ENCODE measurements around the gene RAB10.
"Not testable (repeated sequence)": the region's sequence is repeated elsewhere in the genome, so short reads cannot be mapped to it uniquely, and the experiment has no call there.

Gene RAB10

DNA sequence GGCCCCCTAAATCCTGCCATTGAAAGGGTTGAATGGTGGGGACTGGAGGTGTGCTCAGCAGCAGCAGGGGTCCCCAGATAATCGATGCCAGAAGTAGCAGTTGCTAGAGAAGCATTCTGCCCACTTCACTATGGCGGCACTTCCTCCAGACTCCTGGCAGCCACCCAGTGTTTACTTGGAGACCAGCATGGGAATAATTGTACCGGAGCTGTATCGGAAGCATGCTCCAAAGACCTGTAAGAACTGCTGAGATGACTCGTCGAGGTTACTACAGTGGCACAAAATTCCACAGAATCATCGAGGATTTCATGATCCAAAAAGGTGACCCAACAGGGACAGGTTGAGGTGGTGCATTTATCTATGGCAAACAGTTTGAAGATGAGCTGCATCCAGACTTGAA is 128.0 kb downstream of the RAB10 start:
- DNase-seq (ENCODE audit: low spot score) = no peak

DNA sequence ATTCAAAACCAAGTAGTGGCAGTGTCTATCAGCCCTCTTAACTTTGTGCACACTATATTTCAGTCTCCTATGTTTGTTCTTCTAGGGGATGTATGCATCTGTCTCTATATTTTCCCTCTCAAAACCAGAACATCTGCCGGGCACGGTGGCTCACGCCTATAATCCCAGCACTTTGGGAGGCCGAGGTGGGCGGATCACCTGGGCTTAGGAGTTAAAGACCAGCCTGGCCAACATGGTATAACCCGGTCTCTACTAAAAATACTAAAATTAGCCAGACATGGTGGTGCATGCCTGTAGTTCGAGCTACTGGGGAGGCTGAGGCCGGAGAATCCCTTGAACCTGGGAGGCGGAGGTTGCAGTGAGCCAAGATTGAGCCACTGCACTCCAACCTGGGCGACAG is 129.1 kb downstream of the RAB10 start:
- no peak for DNase-seq (ENCODE audit: low spot score)

DNA sequence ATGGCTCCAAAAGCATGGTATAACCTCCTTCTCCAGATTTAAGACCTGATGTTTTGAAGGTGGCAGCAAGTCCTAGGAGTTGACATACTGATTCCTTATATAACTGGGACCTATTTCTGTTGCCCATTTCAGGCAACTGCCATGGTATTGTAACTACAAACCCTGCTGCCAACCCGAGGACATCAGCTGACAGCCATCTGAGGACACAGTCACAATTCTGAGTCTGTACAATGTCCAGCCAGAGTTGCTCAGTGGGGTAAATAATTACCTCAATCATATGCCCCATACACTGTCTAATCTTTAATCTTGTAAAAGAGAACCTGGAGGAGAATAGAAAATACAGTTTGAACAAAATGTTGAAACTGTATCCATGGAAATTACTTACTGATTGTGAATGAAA is 130.3 kb downstream of the RAB10 start:
- DNase-seq (ENCODE audit: low spot score) = no peak

DNA sequence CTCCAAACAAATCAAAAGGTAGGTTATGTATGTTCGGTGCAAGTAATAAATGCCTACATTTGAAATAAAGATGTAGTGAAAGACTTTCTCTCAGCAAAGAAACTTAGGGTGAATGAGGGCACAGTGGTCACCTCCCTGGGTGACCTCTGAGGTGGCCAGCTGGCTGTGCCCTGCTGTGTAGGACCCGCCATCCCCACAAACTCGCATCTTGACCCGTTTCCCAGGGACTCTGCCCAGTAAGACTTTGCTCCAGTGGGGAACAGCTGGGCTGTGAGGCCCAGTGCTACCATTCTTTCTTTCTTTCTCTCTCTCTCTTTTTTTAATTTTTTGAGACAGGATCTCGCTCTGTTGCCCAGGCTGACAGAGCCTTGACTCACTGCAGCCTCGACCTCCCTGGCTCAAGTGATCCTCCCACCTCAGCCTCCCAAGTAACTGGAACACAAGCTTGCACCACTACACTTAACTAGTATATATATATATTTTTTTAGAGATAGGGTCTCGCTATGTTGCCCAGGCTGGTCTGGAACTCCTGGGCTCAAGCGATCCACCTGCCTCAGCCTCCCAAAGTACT is 130.8 kb downstream of the RAB10 start:
- no peak for DNase-seq (ENCODE audit: low spot score)

DNA sequence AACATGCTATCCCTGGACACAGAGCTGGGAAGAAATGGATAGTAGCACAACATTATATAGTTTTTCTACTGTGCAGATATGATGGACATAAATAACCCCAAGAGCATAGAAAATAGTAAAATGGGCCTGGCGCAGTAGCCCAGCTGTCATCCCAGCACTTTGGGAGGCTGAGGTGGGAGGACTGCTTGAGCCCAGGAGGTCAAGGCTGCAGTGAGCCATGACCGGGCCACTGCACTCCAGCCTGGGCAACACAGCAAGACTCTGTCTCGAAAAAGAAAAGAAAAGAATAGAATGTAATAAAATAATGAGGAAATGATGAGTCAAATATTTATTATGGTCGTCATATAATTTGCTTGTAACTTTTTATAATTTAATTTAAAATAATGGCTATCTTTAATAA is 131.5 kb downstream of the RAB10 start:
- DNase-seq (ENCODE audit: low spot score) = no peak

DNA sequence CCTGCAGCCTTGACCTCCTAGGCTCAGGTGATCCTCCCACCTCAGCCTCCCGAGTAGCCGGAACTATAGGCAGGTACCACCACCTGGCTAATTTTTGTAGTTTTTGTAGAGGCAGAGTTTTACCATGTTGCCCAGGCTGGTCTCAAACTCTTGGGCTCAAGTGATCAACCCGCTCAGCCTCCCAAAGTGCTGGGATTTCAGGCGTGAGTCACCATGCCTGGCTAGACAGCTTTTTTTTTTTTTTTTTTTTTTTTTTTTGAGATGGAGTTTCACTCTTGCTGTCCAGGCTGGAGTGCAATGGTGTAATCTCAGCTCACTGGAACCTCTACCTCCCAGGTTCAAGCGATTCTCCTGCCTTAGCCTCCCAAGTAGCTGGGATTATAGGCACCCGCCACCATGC is 132.7 kb downstream of the RAB10 start:
- not testable (repeated sequence) for DNase-seq (ENCODE audit: low spot score)

DNA sequence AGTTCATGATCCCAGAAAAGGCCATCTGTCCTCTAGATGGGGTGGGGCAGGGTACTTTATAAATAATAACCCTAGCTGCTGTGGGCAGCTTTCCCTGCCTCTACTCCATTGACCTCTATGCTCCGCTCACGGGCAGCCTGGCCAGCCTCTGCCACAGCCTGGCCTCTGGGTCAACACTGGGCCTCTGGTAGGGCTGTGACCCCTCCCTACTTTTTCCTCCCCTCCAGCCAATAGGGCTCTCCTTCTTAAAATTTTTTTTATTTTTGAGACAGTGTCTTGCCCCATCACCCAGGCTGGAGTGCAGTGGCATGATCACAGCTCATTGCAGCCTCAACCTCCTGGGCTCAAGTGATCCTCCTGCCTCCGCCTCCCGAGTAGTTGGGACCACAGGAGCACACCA is 134.9 kb downstream of the RAB10 start:
- no peak for DNase-seq (ENCODE audit: low spot score)

DNA sequence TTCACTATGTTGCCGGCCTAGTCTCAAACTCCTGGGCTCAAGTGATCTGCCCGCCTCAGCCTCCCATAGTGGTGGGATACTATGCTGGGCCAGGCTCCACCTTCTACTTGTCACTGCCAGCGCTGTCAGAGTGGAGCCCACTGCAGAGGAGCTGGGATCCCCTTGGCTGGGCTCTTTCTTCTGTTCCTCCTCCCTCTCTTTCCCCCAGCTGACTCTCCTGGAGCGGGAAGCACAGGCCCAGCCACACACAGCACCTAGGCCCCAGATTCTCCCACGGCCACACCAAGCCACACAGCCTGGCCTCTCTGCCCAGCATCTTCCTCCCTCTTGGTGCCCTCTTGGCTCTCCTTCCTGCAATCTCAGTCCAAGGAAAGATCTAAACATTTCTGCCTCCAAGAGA is 135.3 kb downstream of the RAB10 start:
- no peak for DNase-seq (ENCODE audit: low spot score)

DNA sequence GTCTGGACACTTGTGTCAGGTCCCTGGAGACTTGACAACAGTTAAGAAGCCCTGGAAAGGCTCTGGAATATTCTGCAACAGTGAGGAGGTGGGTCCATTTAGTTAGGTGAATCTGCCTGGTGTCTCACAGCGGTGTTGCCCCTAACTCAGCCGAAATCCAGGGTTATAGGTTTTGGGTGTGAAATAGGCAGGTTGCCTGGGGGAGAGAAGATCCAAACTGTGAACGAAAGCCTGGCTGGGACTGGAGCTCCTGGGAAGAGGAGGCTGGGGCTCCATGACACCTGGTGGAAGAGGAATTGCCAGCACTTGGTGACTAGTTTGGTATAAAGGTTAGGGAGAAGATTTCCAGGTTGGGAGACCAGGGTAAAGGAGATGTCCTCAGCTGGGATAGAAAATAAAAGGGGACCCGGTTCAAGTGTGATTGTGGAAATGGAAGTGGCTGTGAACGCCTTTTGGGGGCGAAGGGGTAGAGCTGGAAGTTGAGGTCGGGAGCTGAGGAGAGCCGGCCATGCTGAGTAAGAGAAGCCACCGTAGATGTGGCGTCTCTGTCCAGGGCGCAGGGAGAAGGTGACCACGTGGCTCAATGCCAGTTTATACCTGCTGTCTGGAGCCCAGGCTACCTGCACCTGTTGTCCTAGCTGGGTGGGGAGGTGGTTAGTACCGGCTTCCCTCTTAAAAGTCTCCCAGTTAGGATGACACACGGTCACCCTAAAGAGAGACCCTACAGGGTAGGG is 136.0 kb downstream of the RAB10 start:
- DNase-seq (ENCODE audit: low spot score) = no peak

DNA sequence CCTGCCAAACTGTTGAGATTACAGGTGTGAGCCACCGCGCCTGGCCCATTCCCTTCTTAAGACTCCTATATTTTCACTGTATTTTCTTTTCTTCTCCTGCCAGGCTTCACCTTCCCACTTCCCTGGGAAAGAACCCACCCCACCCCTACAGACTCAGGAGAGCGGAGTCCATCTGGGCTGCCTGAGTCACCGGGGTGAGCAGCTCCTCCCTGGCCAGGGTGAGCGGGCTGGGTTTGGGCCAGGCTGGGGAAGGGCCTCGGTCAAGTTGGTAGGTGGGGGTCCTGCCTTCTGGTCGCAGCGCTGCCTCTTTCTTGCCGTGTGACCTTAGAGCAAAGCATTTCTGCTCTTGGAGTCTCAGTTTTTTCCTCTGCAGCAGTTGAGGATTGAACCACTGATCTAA is 136.9 kb downstream of the RAB10 start:
- DNase-seq (ENCODE audit: low spot score) = no peak

DNA sequence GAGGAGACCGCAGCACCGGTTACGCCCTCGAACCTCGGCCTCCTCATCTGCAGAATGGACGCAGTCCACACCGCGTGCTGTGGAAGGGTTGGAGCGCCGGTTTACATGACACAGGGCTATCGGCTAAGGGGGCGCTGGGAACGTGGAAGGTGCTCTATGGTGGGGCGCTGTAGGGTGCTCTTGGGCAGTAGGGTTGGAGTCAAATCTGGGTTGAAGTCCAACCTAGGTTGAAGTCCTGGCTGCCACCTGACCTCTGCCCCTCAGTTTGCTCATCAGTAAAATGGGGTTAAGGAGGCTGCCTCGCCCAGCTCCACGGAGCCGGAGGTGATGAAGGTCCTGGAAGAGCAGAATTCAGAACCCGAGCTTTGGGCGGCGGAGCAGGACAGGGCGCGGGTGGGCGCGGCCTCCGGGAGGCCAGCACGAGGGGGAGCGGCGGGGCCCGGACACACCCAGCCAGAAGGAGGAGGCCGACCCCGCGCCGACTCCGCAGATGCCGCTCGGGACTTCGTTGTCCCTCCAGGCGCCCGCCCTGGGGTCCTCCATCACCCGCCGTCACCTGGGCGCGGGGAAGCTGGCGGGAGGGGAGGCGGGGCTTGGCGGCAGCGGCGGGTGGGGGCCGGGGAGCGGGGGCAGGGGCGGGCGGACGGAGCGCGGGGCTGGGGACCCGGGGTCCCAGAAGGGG is 138.4 kb downstream of the RAB10 start:
- DNase-seq (ENCODE audit: low spot score) = no peak

DNA sequence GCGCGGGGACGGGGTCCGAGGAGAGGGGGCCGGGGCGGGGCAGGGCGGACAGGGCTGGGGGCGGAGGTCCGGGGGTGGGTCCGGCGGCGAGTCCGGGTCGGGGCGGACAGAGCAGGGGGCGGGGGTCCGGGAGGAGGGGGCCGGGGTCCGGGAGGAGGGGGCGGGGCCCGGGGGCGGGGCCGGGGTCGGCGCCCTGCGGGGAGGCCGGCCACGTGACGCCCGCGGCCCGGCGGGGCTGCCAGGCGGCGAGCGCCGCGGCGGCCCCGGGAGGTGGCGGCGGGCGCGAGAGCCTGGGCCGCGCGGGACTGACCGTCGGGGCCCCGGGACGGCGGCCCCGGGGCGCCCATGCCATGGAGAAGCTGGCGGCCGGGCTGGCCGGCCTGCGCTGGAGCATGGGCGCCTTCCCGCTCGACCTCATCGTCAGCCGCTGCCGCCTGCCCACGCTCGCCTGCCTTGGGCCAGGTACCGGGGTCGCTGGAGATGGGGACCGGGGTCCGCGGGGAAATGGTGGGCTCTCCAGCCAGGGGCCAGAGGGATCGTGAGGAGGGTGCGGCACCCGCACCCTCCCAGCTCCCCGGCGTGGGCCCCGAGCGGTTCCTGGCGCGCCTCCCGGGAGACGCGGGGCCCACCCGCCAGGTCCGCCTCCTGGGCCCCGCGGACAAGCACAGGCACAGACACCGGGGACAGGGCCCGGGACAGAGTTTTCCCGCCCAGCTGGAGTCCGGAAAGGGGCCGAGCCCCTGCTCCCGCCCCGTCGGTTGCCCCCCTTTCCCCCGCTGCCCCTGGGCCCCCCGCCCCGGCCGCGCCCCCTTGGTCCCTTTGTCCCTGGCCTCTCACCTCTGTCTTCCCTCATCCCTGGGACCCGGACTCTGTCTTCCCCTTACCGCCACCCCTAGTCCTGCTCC is 139.2 kb downstream of the RAB10 start, which contains the start of gene GAREM2:
TSS of gene GAREM2 (plus strand) at position 218 of the 905 bp plus-strand sequence. CDS start at position 351, 133 bp downstream.
- DNase-seq (ENCODE audit: low spot score) = no peak

DNA sequence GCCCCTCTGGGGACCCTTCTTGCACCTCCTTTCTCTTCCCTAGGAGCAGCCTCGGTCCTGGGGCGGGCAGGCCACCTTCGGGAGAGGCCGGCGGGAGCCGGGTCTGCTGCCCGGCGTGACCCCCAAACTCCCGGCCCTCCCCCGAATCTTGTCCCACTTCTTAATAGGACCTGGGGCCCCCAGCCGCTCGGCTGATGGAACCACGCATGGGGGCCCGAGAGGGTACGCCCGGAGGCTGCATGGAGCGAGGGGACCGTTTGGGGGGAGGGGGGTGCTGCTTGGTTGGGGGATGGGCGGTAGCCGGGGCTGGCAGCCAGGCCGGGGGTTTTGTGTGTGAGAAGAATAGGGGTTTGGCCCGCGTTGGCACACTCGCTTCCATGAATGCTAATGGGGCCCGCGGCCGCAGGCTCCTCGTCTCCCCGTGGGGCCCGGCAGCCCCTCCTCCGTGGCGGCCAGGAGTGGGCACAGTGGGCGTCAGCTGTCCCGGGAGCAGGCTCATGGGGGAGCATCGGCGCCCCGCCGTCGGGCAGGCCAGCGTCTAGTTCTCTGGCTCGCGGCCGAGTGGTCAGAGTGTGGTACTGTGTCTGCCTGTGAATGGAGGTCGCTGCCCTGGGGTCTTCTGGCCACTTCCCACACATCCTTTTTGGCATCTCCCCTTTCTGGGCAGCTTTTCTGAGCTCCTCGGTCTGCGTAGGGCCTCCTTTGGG is 140.0 kb downstream of the RAB10 start:
- no peak for DNase-seq (ENCODE audit: low spot score)

DNA sequence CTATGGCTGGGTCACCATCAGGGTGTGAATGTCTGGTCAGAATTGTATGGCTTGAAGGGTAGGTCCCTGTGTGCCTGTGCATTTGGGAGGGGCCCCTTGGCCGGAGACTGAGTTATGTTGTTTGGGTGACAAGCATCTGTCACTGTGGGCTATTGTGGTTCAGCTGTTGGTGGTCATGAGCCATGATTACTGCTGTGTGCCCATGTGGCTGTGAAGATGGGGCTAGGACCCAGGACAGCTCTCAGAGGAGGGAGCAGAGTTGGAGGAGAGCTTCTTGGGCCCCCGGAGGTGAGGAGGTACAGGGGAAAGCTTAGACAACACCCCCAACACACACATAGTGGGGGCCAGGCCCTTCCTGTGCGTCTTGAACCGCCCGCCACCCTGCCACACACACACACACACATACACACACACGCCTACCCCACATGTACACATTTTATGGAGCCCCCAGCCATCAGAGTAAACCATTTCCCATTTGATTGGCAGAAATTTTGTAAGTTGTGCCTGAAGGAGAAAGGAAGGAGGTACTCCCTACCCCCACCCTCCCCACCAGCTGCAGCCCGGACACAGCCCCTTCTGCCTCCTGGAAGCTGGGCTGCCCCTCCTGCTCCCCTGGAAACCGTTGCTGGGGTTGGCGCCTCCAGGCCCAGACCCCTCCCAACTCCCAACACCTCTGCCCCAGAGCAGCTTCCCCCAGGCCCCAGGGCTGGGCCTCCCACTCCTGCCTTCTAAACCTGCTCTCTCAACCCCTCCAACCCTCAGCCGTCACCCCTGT is 141.0 kb downstream of the RAB10 start:
- DNase-seq (ENCODE audit: low spot score) = no peak

DNA sequence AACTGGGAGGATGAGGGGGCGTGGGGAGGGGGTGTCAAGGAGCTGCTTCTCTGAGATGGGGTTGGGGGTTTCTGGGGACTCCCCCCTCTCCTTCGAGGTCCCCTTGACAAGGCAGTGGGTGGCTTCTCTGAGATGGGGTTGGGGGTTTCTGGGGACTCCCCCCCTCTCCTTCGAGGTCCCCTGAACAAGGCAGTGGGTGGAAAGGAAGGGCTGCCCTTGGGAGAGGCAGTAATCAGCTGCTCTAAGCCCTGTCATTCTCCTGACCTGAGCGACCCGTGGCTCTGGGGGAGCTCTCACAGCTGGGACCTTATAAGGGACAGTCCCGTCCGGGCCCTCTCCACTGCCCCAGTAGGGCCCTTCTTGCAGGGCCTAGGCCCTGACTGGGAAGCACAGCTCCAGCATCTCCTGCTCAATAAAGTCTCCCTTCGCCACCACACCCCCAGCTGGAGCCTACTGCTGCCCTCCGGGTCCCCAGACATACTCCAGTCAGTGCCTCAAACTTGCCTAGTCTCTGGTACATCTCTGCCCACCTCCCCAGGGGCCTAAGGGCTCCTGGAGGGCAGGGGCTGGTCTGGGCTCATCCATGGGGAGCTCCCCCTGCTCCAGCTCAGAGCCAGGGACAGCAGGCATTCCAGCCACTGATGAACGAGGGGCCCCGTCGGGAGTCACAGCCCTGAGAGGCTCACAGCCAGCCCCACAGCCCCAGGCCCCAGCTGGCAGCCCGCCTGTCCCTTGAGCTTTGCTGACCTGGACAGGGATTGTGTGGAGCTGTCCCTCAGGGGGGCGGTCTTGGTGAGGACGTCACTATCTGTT is 141.8 kb downstream of the RAB10 start:
- no peak for DNase-seq (ENCODE audit: low spot score)

DNA sequence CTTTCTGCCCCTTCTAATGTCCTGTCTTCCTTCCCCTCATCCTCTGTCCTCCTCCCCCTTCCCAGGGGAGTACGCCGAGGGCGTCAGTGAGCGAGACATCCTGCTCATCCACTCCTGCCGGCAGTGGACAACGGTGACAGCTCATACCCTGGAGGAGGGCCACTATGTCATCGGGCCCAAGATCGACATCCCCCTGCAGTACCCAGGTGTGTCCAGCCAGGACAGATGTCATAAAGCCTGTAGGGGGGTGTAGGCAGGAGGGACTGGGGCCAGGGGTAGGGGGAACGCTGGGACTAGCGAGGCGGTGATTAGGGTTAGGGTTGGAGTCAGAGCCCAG is 142.4 kb downstream of the RAB10 start:
- no peak for DNase-seq (ENCODE audit: low spot score)

DNA sequence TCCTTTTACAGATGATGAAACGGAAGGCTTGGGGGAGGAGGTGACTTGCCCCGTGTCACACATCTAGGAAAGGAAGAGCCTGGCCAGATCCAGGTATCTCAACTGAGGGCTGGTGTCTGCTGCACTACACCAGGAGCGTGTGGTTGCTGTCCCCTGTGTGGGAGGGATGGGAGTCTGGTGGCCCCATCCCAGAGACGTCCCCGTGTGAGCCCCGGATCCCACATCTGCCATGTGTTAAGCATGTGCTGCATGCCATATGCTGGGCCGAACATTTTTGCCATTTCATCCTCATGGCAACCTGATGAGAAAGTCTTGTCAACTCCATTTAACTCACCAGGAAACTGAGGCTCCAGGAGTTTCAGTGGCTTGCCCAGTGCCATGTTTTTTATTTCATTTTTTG is 143.2 kb downstream of the RAB10 start:
- no peak for DNase-seq (ENCODE audit: low spot score)

DNA sequence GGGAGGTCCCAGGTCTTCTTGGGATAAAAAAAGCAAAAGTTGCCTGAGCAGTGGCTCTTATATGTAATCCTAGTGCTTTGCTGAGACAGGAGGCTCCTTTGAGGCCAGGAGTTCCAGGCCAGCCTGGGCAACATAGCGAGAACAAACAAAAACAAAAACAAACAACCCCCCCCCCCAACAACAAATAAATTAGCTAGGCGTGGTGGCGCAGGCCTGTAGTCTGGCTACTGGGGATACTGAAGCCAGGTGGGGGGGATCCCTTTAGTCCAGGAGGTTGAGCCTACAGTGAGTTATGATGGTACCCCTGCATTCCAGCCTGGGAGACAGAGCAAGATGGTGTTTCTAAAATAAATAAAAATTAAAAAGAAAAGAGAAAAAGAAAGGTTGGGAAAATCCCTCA is 144.4 kb downstream of the RAB10 start:
- DNase-seq (ENCODE audit: low spot score) = no peak

DNA sequence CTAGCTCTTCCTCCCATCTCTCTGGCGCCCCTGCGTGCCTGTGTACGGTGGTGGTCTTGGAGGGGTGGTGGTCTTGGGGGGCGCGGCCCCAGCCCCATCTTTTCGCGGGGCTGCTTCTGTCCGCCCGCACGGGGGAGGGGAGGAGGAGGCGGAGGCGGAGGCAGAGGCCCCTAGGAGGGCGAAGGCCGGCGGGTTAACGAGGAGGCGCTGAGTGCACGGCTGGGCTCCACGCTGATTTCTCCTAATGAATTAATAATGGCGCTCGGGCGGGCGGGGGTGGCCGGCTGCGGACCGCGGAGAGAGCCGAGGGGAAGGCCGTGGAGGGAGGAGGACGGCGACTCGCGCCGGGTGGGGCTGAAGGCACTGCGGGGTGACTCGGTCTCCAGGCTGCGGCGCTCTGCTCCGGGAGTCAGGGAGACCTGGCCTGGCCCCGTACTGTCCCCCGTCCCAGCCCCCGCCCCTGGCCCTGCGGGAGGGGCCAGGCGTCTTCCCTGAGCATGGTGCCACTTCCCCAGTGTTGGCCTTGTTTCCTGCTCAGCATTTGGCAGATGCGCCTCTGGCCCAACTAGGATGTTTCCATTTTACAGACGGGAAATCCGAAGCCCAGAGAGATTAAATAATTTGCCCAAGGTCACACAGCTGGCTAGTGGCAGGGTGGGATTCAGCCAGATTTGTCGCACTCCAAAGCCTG is 145.0 kb downstream of the RAB10 start:
- peak; percentile 28 for DNase-seq (ENCODE audit: low spot score)
